Activated CD4-positive, alpha-beta T cell treated with anti-CD3 and anti-CD28 coated beads, Interleukin-2, amount 10 ng/mL, durations not matched to agents 7 days and 5 days (primary cell): ENCODE data around the gene STAT4. TPM values are rescaled to one million over a fixed set of nuclear protein-coding genes. Genes with fewer than 3 reads are reported as not detected.

ENCODE experiments used
- CTCF ChIA-PET: fragments of 350-600 bp; sonication (Branson Sonifier 250); formaldehyde crosslinking; loops from one replicate; lab custom pipeline; 2021; ENCODE audit warnings: antibody characterized with exemption; lab: Charles Lee
- POLR2A ChIA-PET: fragments of 350-600 bp; sonication (Branson Sonifier 250); formaldehyde crosslinking; loops from one replicate; lab custom pipeline; 2021; ENCODE audit warnings: antibody characterized with exemption; lab: Charles Lee
- DNase-seq: peaks from one replicate; pipeline ENCODE4 v3.0.0-alpha.2; 2020
- H3K27ac Mint-ChIP-seq: one replicate; pipeline ENCODE4 v1.8.0; 2021; ENCODE audit warnings: mild to moderate bottlenecking, moderate library complexity, mixed read lengths
- H3K27me3 Mint-ChIP-seq: one replicate; pipeline ENCODE4 v1.8.0; 2021; ENCODE audit warnings: mixed read lengths
- H3K36me3 Mint-ChIP-seq: one replicate; pipeline ENCODE4 v1.8.0; 2021; ENCODE audit warnings: low read depth, mixed read lengths
- H3K4me1 Mint-ChIP-seq: one replicate; pipeline ENCODE4 v1.8.0; 2021; ENCODE audit warnings: mixed read lengths
- H3K4me3 Mint-ChIP-seq: one replicate; pipeline ENCODE4 v1.8.0; 2021; ENCODE audit warnings: mild to moderate bottlenecking, moderate library complexity, mixed read lengths
- H3K9me3 Mint-ChIP-seq: one replicate; pipeline ENCODE4 v1.8.0; 2021; ENCODE audit warnings: mixed read lengths
- total RNA-seq, 2 experiments: library from RNA; stranded (reverse); gene quantifications; one replicate each; pipeline ENCODE4 v1.2.3, GENCODE V29; 2021

Gene STAT4
- total RNA-seq, 2 experiments from 2014 or later = 72.6 to 84.4 TPM

DNA sequence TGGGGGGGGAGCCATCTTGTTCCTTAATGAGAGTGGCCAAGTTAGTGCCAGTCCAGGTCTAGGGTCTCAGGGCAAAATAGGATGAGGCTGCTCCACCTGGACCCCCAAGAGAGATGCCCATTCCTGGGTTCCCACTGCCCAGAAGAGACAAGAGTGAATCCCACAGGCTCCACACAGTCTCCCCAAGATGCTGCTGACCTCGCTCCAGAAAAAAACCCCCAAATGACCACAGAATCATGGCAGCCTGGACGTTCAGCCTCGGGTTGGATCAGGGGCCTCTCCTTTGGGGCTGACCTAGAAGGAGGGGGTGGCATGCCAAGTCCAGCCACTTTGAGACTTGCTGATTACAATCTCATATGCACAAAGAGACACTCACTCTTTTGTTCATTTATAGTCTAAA is 161.9 kb downstream of the STAT4 start:
- Mint-ChIP-seq H3K27ac (peak overlapping the region; percentile 2), H3K27me3 (no peaks in the 10 kb centered on the region), H3K4me3 (no peak overlapping the region), H3K36me3 (peaks cover 90% of the 10 kb centered on the region), H3K9me3 (no peaks in the 10 kb centered on the region), H3K4me1 (peaks cover 80% of the 10 kb centered on the region)
- no peak for DNase-seq
- ChIA-PET POLR2A (interaction anchor here (0.6 to 1.3 kb wide), 3 partner anchors 10 to 28 kb away, joined by 3 read pairs; partner anchors contain the start of gene STAT1), CTCF (interaction anchor here (0.7 to 1.6 kb wide), 7 partner anchors 9 to 85 kb away, joined by 3 to 6 read pairs (median 3); no protein-coding TSS in a partner anchor)

DNA sequence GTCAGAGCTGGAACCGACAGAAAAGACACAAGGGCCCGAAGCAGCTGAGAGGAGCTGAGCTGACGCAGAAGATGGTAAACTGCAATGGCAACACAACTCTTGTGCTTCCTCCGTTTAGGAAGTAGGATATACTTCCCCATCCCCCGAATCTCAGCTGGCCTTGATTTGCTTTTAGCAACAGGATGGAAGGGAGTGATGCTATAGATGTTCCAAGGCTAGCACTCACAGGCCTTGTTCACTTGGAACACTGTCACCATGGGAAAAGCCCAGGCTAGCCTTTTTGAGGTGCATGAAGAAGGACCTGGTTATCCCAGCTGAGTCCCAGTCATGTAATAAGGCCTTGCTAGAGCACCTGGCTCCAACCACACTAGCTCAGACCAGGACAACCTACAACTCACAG is 162.9 kb downstream of the STAT4 start:
- no peaks in the 10 kb centered on the region for H3K9me3 Mint-ChIP-seq
- POLR2A ChIA-PET = interaction anchor here (0.7 to 1.3 kb wide), 2 partner anchors 26 to 39 kb away, joined by 3 read pairs; partner anchors contain the start of gene STAT1
- no peaks in the 10 kb centered on the region for H3K27me3 Mint-ChIP-seq
- H3K4me3 Mint-ChIP-seq = no peak overlapping the region
- CTCF ChIA-PET = interaction anchor here (1.5 to 1.8 kb wide), 5 partner anchors 9 to 35 kb away, joined by 3 to 8 read pairs (median 4); no protein-coding TSS in a partner anchor
- peaks cover 88% of the 10 kb centered on the region for H3K36me3 Mint-ChIP-seq
- no peak for DNase-seq
- H3K27ac Mint-ChIP-seq = peak overlapping the region; percentile 81
- peaks cover 77% of the 10 kb centered on the region for H3K4me1 Mint-ChIP-seq

DNA sequence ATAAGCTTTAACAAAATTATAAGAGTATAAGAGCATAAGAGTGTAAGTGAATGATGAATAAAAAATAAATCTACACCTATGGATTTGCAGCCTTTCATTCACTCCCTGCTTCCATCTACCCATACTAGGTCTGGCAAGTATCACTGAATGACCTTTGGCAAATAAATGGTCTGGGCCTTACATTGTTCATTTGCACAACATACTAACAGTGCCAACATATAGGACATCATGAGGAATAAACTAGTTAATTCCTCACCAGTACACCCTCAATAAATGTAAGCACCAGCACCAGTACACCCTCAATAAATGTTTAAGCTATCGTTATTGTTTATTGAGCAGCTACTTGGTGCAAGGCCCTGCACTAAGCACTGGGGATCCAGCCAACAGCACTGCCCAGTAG is 163.7 kb downstream of the STAT4 start:
- no peak for DNase-seq
- Mint-ChIP-seq H3K27me3 (no peaks in the 10 kb centered on the region), H3K4me1 (peaks cover 80% of the 10 kb centered on the region), H3K36me3 (peaks cover 89% of the 10 kb centered on the region), H3K27ac (no peak overlapping the region), H3K4me3 (no peak overlapping the region), H3K9me3 (no peaks in the 10 kb centered on the region)
- POLR2A ChIA-PET = no interaction called here
- CTCF ChIA-PET = interaction anchor here (1.0 to 3.4 kb wide), 5 partner anchors 8 to 161 kb away, joined by 3 to 14 read pairs (median 4); no protein-coding TSS in a partner anchor

DNA sequence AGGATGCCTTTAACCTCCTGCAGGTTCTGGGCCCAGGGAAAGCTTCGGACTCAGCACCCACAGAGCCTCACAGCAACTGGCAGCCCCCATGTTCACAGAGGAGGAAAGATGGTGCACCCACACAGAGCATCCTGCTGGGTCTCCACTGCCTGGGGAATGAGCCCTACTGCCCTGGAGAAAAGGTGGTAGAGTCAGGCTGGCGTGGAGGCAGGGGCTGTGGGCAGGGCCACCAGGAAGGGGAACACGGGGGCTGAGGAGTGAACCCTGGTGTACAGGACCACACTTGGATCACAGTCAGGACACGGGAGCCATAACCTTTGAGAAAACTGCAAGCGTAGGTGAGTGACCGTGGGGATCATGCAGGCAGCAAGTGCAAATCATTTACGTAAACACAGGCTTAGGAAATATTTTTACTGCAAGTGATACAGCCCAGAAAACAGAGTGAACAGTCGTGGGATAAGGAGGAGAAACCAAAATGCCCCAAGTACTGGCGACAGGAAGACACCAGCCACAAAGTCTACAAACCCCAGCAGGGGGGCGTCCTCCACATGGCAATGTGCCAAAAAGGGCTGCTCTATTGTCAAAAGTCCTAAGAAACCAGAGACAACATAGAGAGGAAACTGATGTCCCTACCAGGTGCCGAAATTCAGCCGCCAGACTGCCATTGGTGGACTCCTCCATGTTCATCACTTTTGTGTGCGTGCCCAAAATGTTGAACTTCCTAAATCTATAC is 164.4 kb downstream of the STAT4 start:
- no peaks in the 10 kb centered on the region for H3K9me3 Mint-ChIP-seq
- POLR2A ChIA-PET = no interaction called here
- peaks cover 93% of the 10 kb centered on the region for H3K36me3 Mint-ChIP-seq
- no peaks in the 10 kb centered on the region for H3K27me3 Mint-ChIP-seq
- DNase-seq = no peak
- CTCF ChIA-PET = interaction anchor here (1.0 to 3.4 kb wide), 4 partner anchors 12 to 162 kb away, joined by 3 to 14 read pairs (median 6); no protein-coding TSS in a partner anchor
- peaks cover 84% of the 10 kb centered on the region for H3K4me1 Mint-ChIP-seq
- peak overlapping the region; percentile 31 for H3K27ac Mint-ChIP-seq
- H3K4me3 Mint-ChIP-seq = no peak overlapping the region

DNA sequence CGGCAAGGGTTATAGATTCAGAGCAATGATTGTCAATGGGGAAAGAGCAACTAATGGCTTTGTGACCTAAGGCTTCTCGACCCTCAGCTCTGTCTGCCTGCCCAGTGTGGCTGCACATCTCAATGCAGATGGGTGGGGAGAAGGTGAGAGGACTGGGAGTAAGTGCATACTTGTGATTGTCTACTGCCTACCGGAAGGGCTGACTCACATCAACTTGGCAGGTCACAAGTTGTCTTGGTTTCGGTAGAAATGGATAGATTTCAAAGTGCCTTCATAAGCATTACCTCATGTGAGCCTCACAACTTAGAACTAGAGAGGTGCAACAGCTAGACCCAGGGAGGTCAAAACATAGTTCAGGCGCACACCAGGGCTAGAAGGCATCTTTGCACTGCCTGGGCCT is 166.2 kb downstream of the STAT4 start:
- H3K27ac Mint-ChIP-seq = peak overlapping the region; percentile 55
- no peaks in the 10 kb centered on the region for H3K9me3 Mint-ChIP-seq
- H3K27me3 Mint-ChIP-seq = no peaks in the 10 kb centered on the region
- POLR2A ChIA-PET = interaction anchor here (0.6 kb wide), 1 partner anchor 133 kb away, joined by 3 read pairs; no protein-coding TSS in a partner anchor
- CTCF ChIA-PET = interaction anchor here (1.0 to 3.4 kb wide), 3 partner anchors 9 to 12 kb away, joined by 3 to 14 read pairs (median 6); no protein-coding TSS in a partner anchor
- peaks cover 88% of the 10 kb centered on the region for H3K4me1 Mint-ChIP-seq
- H3K4me3 Mint-ChIP-seq = no peak overlapping the region
- no peak for DNase-seq
- peaks cover 94% of the 10 kb centered on the region for H3K36me3 Mint-ChIP-seq

DNA sequence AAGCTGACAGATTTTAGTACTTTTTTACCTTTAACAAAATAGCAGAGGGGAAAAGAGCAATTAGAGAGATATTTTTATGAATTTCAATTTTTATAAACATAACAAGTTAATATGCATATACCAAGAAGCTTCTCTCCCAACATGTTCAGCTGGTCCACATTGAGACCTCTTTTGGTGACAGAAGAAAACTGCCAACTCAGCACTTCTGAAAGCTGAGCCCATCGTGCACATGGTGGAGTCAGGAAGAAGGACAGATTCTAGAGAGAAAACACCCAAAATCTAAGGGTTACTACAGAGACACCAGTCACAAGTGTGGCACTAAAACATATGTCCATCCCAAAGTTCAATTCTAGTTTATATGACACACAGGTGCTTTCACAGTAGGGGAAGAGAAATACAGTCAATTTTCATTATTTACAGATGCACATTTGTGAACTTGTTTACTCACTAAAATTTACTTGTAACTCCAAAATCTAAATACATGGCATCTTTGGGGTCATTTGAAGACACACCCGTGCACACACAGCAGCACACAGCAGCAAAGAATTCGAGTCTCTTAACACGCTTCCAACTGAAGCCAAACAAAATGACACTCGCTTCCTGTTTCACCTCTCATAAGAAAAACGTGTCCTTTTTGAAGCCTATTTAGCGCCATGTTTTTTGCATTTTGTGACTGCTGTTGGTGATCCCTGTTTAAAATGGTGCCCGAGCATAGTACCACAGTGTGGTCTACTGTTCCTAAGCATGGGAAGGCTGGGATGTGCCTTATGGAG is 168.3 kb downstream of the STAT4 start:
- H3K4me3 Mint-ChIP-seq = no peak overlapping the region
- no peak for DNase-seq
- H3K4me1 Mint-ChIP-seq = peaks cover 91% of the 10 kb centered on the region
- H3K27me3 Mint-ChIP-seq = no peaks in the 10 kb centered on the region
- H3K36me3 Mint-ChIP-seq = peaks cover 94% of the 10 kb centered on the region
- H3K9me3 Mint-ChIP-seq = no peaks in the 10 kb centered on the region
- H3K27ac Mint-ChIP-seq = peak overlapping the region; percentile 77
- ChIA-PET CTCF (interaction anchor here (1.1 to 1.7 kb wide), 3 partner anchors 8 to 71 kb away, joined by 3 to 5 read pairs (median 3); no protein-coding TSS in a partner anchor), POLR2A (interaction anchor here (1.4 kb wide), 1 partner anchor 15 kb away, joined by 4 read pairs; no protein-coding TSS in a partner anchor)

DNA sequence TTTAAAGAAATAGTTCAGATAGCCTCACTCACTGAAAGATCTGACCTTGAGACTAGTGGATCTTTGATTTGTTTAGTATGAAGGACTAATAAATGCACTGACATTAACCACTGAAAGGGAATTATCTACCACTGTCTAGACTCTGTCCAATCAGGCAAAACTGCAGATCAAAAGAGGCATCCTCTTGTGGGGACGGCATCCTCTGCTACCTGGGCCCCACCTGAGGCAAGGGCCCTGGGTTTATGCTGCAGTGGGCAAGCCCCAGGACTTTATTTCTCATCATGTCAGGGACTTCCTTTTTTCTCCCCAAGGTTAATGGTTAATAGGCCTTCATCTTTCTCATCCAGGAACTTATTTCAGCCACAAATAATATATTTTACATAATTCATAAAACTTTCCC is 169.1 kb downstream of the STAT4 start:
- peaks cover 89% of the 10 kb centered on the region for H3K4me1 Mint-ChIP-seq
- peak overlapping the region; percentile 33 for H3K27ac Mint-ChIP-seq
- H3K36me3 Mint-ChIP-seq = peaks cover 92% of the 10 kb centered on the region
- DNase-seq = no peak
- no peak overlapping the region for H3K4me3 Mint-ChIP-seq
- ChIA-PET CTCF (interaction anchor here (1.3 to 1.7 kb wide), 2 partner anchors 13 to 19 kb away, joined by 4 to 5 read pairs; no protein-coding TSS in a partner anchor), POLR2A (no interaction called here)
- no peaks in the 10 kb centered on the region for H3K9me3 Mint-ChIP-seq
- H3K27me3 Mint-ChIP-seq = no peaks in the 10 kb centered on the region

DNA sequence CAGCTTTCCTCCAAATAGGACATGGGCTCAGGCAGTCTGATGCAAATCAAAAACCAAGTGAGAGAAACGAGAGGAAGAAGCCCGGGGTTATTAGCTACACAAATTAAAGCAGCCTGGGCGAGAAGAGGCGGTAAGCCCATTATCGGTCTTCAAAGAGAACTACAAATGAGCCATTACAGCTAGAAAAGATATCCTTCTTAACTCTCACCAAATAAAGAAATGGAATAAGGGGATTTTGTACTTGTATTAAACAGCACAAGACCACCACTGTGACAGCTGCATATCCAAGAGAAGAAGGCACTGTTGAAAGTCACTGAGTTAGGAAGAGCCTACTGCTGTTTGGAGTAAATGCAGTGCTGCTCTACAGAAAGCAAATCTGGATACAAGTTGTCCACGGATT is 169.5 kb downstream of the STAT4 start:
- H3K4me1 Mint-ChIP-seq = peaks cover 90% of the 10 kb centered on the region
- CTCF ChIA-PET = interaction anchor here (1.3 to 1.7 kb wide), 2 partner anchors 13 to 19 kb away, joined by 4 to 5 read pairs; no protein-coding TSS in a partner anchor
- POLR2A ChIA-PET = no interaction called here
- peak overlapping the region; percentile 88 for H3K27ac Mint-ChIP-seq
- H3K9me3 Mint-ChIP-seq = no peaks in the 10 kb centered on the region
- no peak for DNase-seq
- no peaks in the 10 kb centered on the region for H3K27me3 Mint-ChIP-seq
- H3K36me3 Mint-ChIP-seq = peaks cover 92% of the 10 kb centered on the region
- no peak overlapping the region for H3K4me3 Mint-ChIP-seq

DNA sequence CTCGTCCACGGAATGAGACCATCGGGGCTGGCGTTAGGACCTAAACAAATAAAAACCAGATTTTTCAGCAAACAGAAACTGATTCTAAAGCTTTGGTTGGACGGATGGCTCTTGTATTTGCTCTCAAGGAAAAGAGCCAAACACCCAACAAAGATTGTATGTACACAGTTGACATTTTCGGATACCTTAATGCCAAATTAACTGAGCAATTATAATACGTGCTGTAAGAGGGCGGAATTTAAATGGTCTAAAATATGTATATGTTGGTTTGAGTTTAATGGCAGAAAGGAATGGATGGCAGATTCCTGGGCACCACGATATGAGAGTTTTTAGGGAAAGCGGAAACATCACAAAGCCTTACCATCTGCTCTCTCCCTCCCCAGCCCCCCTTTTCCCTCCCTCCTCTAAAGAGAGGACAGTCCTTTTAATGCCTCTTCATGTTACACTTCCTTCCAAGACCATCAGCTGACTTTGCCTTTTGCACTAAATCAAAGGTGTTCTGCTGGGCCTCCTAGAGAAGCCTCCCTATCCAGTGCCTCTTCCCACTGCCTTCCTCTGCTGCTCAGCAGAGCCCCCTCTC is 170.1 kb downstream of the STAT4 start:
- Mint-ChIP-seq H3K4me1 (peaks cover 89% of the 10 kb centered on the region), H3K36me3 (peaks cover 91% of the 10 kb centered on the region), H3K9me3 (no peaks in the 10 kb centered on the region), H3K4me3 (no peak overlapping the region), H3K27me3 (no peaks in the 10 kb centered on the region), H3K27ac (peak overlapping the region; percentile 88)
- POLR2A ChIA-PET = no interaction called here
- no peak for DNase-seq
- CTCF ChIA-PET = interaction anchor here (0.6 to 1.7 kb wide), 4 partner anchors 12 to 27 kb away, joined by 3 to 5 read pairs (median 4); no protein-coding TSS in a partner anchor

DNA sequence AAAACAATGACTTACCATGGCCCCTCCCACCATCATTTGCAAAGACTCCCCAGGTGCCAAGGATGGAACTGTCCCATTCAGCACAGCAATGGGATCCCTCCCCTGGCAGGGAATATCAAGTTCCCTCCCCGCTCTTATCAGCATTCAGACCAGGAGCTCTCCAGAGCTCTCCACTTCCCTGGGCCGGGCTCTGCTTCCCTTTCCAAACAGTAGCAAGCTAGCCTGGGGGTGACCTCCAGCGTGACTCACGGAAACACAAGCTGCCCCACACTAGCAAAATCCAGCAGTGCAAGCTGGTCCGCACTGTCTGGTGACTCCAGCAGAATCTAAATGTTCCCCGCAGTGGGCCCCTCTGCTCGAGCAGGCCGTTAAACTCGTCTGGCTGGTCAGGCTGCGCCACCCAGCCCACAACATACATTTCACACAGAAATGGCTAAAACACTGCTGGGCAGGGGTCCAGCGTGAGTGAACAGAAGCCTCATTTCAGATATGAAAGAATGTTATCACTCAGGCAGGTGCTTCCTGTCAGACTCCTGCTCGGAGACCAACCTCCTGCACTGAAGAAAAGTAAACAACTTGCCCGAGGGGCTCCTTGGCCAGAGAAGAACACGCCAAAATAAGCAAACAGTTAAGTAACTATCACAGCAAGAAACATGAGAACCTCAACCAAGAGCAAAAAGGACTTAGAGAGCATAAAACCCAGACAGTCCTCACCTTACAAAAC is 170.7 kb downstream of the STAT4 start:
- Mint-ChIP-seq H3K27me3 (no peaks in the 10 kb centered on the region), H3K9me3 (no peaks in the 10 kb centered on the region)

More for the DNA sequence above, 170.7 kb downstream of the STAT4 start:
- H3K4me1 Mint-ChIP-seq = peaks cover 89% of the 10 kb centered on the region
- CTCF ChIA-PET = interaction anchor here (0.6 to 1.3 kb wide), 3 partner anchors 11 to 26 kb away, joined by 3 to 4 read pairs (median 3); no protein-coding TSS in a partner anchor
- peaks cover 92% of the 10 kb centered on the region for H3K36me3 Mint-ChIP-seq
- no peak for DNase-seq
- peak overlapping the region; percentile 88 for H3K27ac Mint-ChIP-seq
- POLR2A ChIA-PET = interaction anchor here (0.7 kb wide), 1 partner anchor 9 kb away, joined by 3 read pairs; no protein-coding TSS in a partner anchor
- H3K4me3 Mint-ChIP-seq = no peak overlapping the region
